ENCODE results near the gene RBM4. TPM values are rescaled to one million over a fixed set of nuclear protein-coding genes. Genes with fewer than 3 reads are reported as not detected.

RBM4 gene
- total and polyA plus RNA-seq, 2 experiments from 2014 or later = 79.0 to 121 TPM

- DNase-seq = no peak
- peaks cover 96% of the 10 kb centered on the region for H3K79me2 ChIP-seq (ENCODE audit: insufficient read depth)
Observed at GRCh38 chr11:66659763-66660162, 21.3 kb downstream of the RBM4 start.

GRCh38 chr11:66663741-66664296 is 25.3 kb downstream of the RBM4 start:
- Histone ChIP-seq H3K9me2 (ENCODE audit: insufficient read depth) (no peaks in the 10 kb centered on the region), H3K36me3 (ENCODE audit: low read depth) (peaks cover 35% of the 10 kb centered on the region), H3K27ac (no peak overlapping the region), H3F3A (ENCODE audit: insufficient read depth) (peaks cover 55% of the 10 kb centered on the region; the same call in 1 of the 2 replicates), H4K20me1 (ENCODE audit: insufficient read depth) (no peaks in the 10 kb centered on the region; the same call in 1 of the 2 replicates), H3K27me3 (replicated peaks; ENCODE audit: insufficient read depth) (no peaks in the 10 kb centered on the region), H3K9me3 (ENCODE audit: low read depth) (no peaks in the 10 kb centered on the region), H3K4me3 (no peak overlapping the region), H2AFZ (no peak overlapping the region), H3K9ac (no peak overlapping the region), H3K4me1 (ENCODE audit: insufficient read depth) (no peaks in the 10 kb centered on the region), H3K79me2 (ENCODE audit: insufficient read depth) (peaks cover 98% of the 10 kb centered on the region), H3K4me2 (ENCODE audit: unreplicated experiment) (no peak overlapping the region)
- TF ChIP-seq EZH2 (IDR thresholded peaks at IDR 0.05; ENCODE audit: insufficient read depth, poor library complexity, severe bottlenecking) = no peak
- no peak for TF ChIP-seq EZH2phosphoT487 (IDR thresholded peaks at IDR 0.05; ENCODE audit: insufficient read depth, low read depth)
- DNase-seq = no peak
- in situ Hi-C loops (cut with MboI) = no loop called here
- WGBS, 2 experiments (ENCODE audit: low coverage in 1 of 2, low lambda C conversion rate in 2 of 2, missing lambda C conversion rate in 2 of 2) = 95% methylated on average over 1 of the region's 1 CpG; no CpG with 5 or more reads in 1 of the 2 experiments

More at GRCh38 chr11:66659763-66660162, 21.3 kb downstream of the RBM4 start:
- Histone ChIP-seq H3K36me3 (ENCODE audit: low read depth) (peaks cover 11% of the 10 kb centered on the region), H3K4me2 (ENCODE audit: unreplicated experiment) (no peak overlapping the region), H3K4me1 (ENCODE audit: insufficient read depth) (no peaks in the 10 kb centered on the region), H3K27me3 (replicated peaks; ENCODE audit: insufficient read depth) (no peaks in the 10 kb centered on the region), H3K4me3 (no peak overlapping the region), H3F3A (ENCODE audit: insufficient read depth) (peaks cover 30% of the 10 kb centered on the region; the same call in 1 of the 2 replicates), H3K9me3 (ENCODE audit: low read depth) (no peaks in the 10 kb centered on the region), H2AFZ (no peak overlapping the region), H3K9me2 (ENCODE audit: insufficient read depth) (no peaks in the 10 kb centered on the region), H3K27ac (no peak overlapping the region), H4K20me1 (ENCODE audit: insufficient read depth) (no peaks in the 10 kb centered on the region; the same call in 1 of the 2 replicates), H3K9ac (no peak overlapping the region)
- no peak for TF ChIP-seq EZH2 (IDR thresholded peaks at IDR 0.05; ENCODE audit: insufficient read depth, poor library complexity, severe bottlenecking)
- WGBS, 2 experiments (ENCODE audit: low coverage in 1 of 2, low lambda C conversion rate in 2 of 2, missing lambda C conversion rate in 2 of 2) = 53 to 77% methylated on average over 2 of the region's 2 CpGs
- in situ Hi-C loops (cut with MboI) = no loop called here

GRCh38 chr11:66665369-66665768 is 26.9 kb downstream of the RBM4 start:
- H3K9me2 ChIP-seq (ENCODE audit: insufficient read depth) = no peaks in the 10 kb centered on the region
- in situ Hi-C loops (cut with MboI) = no loop called here
- no peaks in the 10 kb centered on the region for H3K4me1 ChIP-seq (ENCODE audit: insufficient read depth)
- no peaks in the 10 kb centered on the region; the same call in 1 of the 2 replicates for H4K20me1 ChIP-seq (ENCODE audit: insufficient read depth)
- H2AFZ ChIP-seq = no peak overlapping the region
- 90% methylated on average over 11 of the region's 11 CpGs for WGBS, 2 experiments (ENCODE audit: low coverage in 1 of 2, low lambda C conversion rate in 2 of 2, missing lambda C conversion rate in 2 of 2)
- no peak overlapping the region for H3K4me3 ChIP-seq
- no peak overlapping the region for H3K4me2 ChIP-seq (ENCODE audit: unreplicated experiment)
- H3K27me3 ChIP-seq (replicated peaks; ENCODE audit: insufficient read depth) = no peaks in the 10 kb centered on the region
- DNase-seq = no peak
- no peaks in the 10 kb centered on the region for H3K9me3 ChIP-seq (ENCODE audit: low read depth)
- H3K79me2 ChIP-seq (ENCODE audit: insufficient read depth) = peaks cover 99% of the 10 kb centered on the region
- no peak overlapping the region for H3K27ac ChIP-seq
- no peak overlapping the region for H3K9ac ChIP-seq
- peaks cover 50% of the 10 kb centered on the region; the same call in 1 of the 2 replicates for H3F3A ChIP-seq (ENCODE audit: insufficient read depth)
- peaks cover 31% of the 10 kb centered on the region for H3K36me3 ChIP-seq (ENCODE audit: low read depth)
- TF ChIP-seq EZH2 (IDR thresholded peaks at IDR 0.05; ENCODE audit: insufficient read depth, poor library complexity, severe bottlenecking) = no peak
- TF ChIP-seq EZH2phosphoT487 (IDR thresholded peaks at IDR 0.05; ENCODE audit: insufficient read depth, low read depth) = no peak

- Histone ChIP-seq H3K4me3 (no peak overlapping the region), H3K4me1 (ENCODE audit: insufficient read depth) (peaks cover 5% of the 10 kb centered on the region; the same call in 1 of the 2 replicates), H3K9me3 (ENCODE audit: low read depth) (no peaks in the 10 kb centered on the region), H3K9ac (no peak overlapping the region), H3K79me2 (ENCODE audit: insufficient read depth) (peaks cover 99% of the 10 kb centered on the region), H3F3A (ENCODE audit: insufficient read depth) (peaks cover 34% of the 10 kb centered on the region; the same call in 1 of the 2 replicates), H3K27me3 (replicated peaks; ENCODE audit: insufficient read depth) (no peaks in the 10 kb centered on the region), H2AFZ (no peak overlapping the region), H3K9me2 (ENCODE audit: insufficient read depth) (no peaks in the 10 kb centered on the region), H3K4me2 (ENCODE audit: unreplicated experiment) (no peak overlapping the region), H4K20me1 (ENCODE audit: insufficient read depth) (no peaks in the 10 kb centered on the region), H3K27ac (no peak overlapping the region), H3K36me3 (ENCODE audit: low read depth) (peaks cover 29% of the 10 kb centered on the region)
- in situ Hi-C loops (cut with MboI) = no loop called here
- no peak for TF ChIP-seq EZH2phosphoT487 (IDR thresholded peaks at IDR 0.05; ENCODE audit: insufficient read depth, low read depth)
- 87 to 89% methylated on average over 5 of the region's 5 CpGs for WGBS, 2 experiments (ENCODE audit: low coverage in 1 of 2, low lambda C conversion rate in 2 of 2, missing lambda C conversion rate in 2 of 2)
- no peak for DNase-seq
Observed at GRCh38 chr11:66670816-66671215, 32.3 kb downstream of the RBM4 start.

All from GM23248 (cell line).